HUES6 (cell line): ENCODE results near the gene LARGE1.

Experiments
- H3K27ac ChIP-seq: 2 replicates; pipeline ENCODE4 v1.7.0; 2013; ENCODE audit warnings: low read depth, mild to moderate bottlenecking, low read length, inconsistent platforms
- H3K27me3 ChIP-seq: 2 replicates; pipeline ENCODE4 v1.6.1; 2013; ENCODE audit warnings: low read length; ENCODE audit not compliant: control insufficient read depth, insufficient read depth
- H3K36me3 ChIP-seq: 2 replicates; pipeline ENCODE4 v1.6.1; 2013; ENCODE audit warnings: low read length; ENCODE audit not compliant: control insufficient read depth, insufficient read depth
- H3K4me1 ChIP-seq: 2 replicates; pipeline ENCODE4 v1.6.1; 2013; ENCODE audit warnings: low read length; ENCODE audit not compliant: control insufficient read depth, insufficient read depth
- H3K4me3 ChIP-seq: 2 replicates; pipeline ENCODE4 v1.5.1; 2013; ENCODE audit warnings: low read depth, low read length
- H3K9ac ChIP-seq: one replicate; pipeline ENCODE4 v1.6.1; 2013; ENCODE audit warnings: mild to moderate bottlenecking, low read length
- H3K9me3 ChIP-seq: 2 replicates; pipeline ENCODE4 v1.6.1; 2013; ENCODE audit warnings: low read depth, low read length; ENCODE audit not compliant: control insufficient read depth, insufficient read depth

Gene LARGE1

GRCh38 chr22:33757041-33757801 lies 163.1 kb downstream of the LARGE1 start:
- H3K9ac ChIP-seq: no peak overlapping the region
- no peaks in the 10 kb centered on the region; the same call in 1 of the 2 replicates for H3K36me3 ChIP-seq
- H3K9me3 ChIP-seq: no peaks in the 10 kb centered on the region
- no peak overlapping the region for H3K4me3 ChIP-seq
- H3K27me3 ChIP-seq: no peaks in the 10 kb centered on the region
- peaks cover 20% of the 10 kb centered on the region for H3K4me1 ChIP-seq
- no peak overlapping the region for H3K27ac ChIP-seq

DNA sequence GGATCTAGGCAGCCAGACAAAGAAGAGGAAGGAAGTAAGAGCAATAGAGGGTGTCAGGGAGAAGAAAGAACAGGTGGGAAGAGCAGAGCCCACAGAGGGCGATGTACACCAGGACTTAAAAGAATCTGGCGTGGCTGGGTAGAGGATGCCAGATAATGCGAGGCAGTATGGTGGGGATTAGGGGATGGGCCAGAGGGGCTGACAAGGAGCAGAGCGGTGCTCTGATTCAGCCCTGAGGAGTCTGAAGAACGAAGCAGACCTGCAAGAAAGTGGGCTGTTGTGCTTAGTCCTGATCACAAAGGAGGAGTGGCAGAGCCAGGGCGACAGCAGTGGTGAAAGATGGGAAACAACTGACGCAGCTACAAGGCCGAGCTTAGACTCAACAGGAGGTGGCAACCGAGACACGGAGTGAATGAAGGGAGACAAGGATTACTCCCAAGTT lies 163.7 kb downstream of the LARGE1 start:
- H3K4me1 ChIP-seq: peaks cover 20% of the 10 kb centered on the region
- no peaks in the 10 kb centered on the region for H3K27me3 ChIP-seq
- H3K9me3 ChIP-seq: no peaks in the 10 kb centered on the region
- no peak overlapping the region for H3K27ac ChIP-seq
- no peaks in the 10 kb centered on the region; the same call in 1 of the 2 replicates for H3K36me3 ChIP-seq
- H3K4me3 ChIP-seq: no peak overlapping the region
- H3K9ac ChIP-seq: no peak overlapping the region

DNA sequence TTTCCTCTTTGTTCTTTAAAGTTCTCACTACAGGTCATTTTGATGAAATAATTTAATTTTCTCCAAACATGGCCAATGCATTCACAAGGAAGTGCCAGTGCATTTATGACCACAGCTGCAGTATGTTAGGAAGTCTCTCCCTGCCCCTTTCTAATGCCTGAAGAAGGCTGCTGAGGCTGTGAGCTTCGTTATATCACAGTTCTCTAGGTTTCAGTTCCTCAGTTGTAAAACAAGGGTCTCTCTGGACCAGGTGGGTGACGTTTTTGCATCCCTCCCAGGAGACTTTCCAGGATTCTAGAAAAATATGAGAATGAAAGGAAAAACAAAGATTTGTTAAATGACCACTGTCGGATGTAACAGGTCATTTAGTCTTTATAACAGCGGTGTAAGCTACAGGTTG lies 171.6 kb downstream of the LARGE1 start:
- Histone ChIP-seq H3K9me3 (no peaks in the 10 kb centered on the region), H3K27ac (no peak overlapping the region), H3K36me3 (peaks cover 9% of the 10 kb centered on the region; the same call in 1 of the 2 replicates), H3K4me1 (no peaks in the 10 kb centered on the region), H3K27me3 (no peaks in the 10 kb centered on the region), H3K4me3 (no peak overlapping the region), H3K9ac (no peak overlapping the region)

DNA sequence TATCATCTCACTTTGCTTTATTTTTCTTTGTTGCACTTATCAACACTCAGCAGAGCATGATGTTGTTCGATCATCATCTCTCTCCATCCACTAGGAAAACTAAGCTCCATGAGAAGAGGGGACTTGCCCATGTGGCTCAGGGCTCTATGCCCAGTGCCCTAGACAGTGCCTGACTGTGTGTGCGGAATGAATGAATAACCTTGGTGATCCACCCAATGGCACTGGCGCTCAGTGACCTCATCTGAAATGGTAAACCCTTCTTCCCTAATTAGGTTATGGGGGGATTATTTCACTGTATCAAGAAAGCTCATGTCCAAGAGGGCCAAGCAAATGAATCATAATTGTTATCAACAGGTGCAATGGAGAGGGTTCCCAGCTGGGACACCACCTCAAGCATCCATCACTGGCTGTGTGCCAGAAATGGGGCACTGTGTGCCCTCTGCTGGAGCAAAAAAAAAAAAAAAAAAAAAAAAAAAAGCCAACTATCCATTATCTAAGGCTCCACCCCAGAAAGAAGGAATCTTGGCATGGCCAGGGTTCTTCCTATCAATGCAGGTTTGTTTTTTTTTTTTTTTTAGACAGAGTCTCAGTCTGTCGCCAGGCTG lies 172.6 kb downstream of the LARGE1 start:
- Histone ChIP-seq H3K9me3 (no peaks in the 10 kb centered on the region), H3K27me3 (no peaks in the 10 kb centered on the region), H3K4me1 (no peaks in the 10 kb centered on the region), H3K9ac (no peak overlapping the region), H3K4me3 (no peak overlapping the region), H3K36me3 (peaks cover 9% of the 10 kb centered on the region; the same call in 1 of the 2 replicates), H3K27ac (no peak overlapping the region)

- no peak overlapping the region for H3K27ac ChIP-seq
- no peak overlapping the region for H3K9ac ChIP-seq
- peaks cover 9% of the 10 kb centered on the region; the same call in 1 of the 2 replicates for H3K36me3 ChIP-seq
- no peaks in the 10 kb centered on the region for H3K9me3 ChIP-seq
- H3K4me3 ChIP-seq: no peak overlapping the region
- H3K27me3 ChIP-seq: no peaks in the 10 kb centered on the region
- H3K4me1 ChIP-seq: no peaks in the 10 kb centered on the region
Observed at GRCh38 chr22:33747029-33747428, 173.2 kb downstream of the LARGE1 start.

GRCh38 chr22:33746501-33746928 lies 173.8 kb downstream of the LARGE1 start:
- Histone ChIP-seq H3K4me3 (no peak overlapping the region), H3K4me1 (no peaks in the 10 kb centered on the region), H3K27me3 (no peaks in the 10 kb centered on the region), H3K27ac (no peak overlapping the region), H3K36me3 (peaks cover 9% of the 10 kb centered on the region; the same call in 1 of the 2 replicates), H3K9ac (no peak overlapping the region), H3K9me3 (no peaks in the 10 kb centered on the region)

DNA sequence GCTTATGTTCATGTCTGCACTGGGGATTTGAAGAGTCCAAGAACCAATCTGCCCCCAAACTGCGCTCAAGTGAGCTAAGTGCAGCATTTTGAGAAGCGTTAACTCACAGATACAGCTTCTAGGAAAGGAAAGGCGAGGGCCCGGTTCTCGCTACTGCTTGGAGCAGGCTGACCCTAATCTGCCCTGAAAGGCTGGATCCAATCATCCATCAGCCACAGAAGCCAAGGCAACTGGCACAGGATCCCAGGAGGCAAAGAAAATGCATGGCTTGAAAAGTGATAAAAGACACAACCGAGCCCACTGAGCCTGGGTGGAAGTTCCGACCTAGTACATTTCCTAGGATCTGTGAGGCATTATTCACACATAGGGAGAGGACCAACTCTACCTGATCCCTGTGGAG lies 174.8 kb downstream of the LARGE1 start:
- Histone ChIP-seq H3K9me3 (no peaks in the 10 kb centered on the region), H3K9ac (no peak overlapping the region), H3K4me3 (no peak overlapping the region), H3K27me3 (no peaks in the 10 kb centered on the region), H3K4me1 (no peaks in the 10 kb centered on the region), H3K36me3 (peaks cover 9% of the 10 kb centered on the region; the same call in 1 of the 2 replicates), H3K27ac (no peak overlapping the region)

GRCh38 chr22:33743756-33744155 lies 176.5 kb downstream of the LARGE1 start:
- Histone ChIP-seq H3K36me3 (peaks cover 9% of the 10 kb centered on the region; the same call in 1 of the 2 replicates), H3K9me3 (no peaks in the 10 kb centered on the region), H3K27ac (no peak overlapping the region), H3K9ac (no peak overlapping the region), H3K27me3 (no peaks in the 10 kb centered on the region), H3K4me1 (0 out of 2 replicates have a peak, but pooled peaks cover 3% of the 10 kb centered on the region), H3K4me3 (no peak overlapping the region)

DNA sequence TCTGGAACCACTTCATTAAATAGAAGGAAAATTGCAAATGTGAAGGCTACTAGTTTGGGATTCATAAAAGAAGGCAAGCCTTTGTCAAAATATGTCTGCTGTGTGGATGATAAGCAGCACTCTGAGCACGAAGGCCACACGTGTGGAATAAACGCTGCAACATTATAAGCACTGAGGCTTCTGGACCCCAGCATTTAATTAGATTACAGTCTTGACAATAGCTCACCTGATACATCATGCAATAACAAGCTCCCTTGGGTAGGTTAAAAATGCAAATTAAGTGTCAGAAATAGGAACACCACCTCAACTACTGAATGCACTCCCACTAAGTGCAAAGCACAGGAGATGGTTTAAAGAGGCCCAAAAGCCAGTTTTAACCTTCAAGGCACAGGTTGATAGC lies 179.3 kb downstream of the LARGE1 start:
- Histone ChIP-seq H3K4me3 (no peak overlapping the region), H3K36me3 (peaks cover 9% of the 10 kb centered on the region; the same call in 1 of the 2 replicates), H3K9ac (no peak overlapping the region), H3K27me3 (no peaks in the 10 kb centered on the region), H3K27ac (no peak overlapping the region), H3K9me3 (no peaks in the 10 kb centered on the region), H3K4me1 (peaks cover 12% of the 10 kb centered on the region; the same call in 1 of the 2 replicates)

DNA sequence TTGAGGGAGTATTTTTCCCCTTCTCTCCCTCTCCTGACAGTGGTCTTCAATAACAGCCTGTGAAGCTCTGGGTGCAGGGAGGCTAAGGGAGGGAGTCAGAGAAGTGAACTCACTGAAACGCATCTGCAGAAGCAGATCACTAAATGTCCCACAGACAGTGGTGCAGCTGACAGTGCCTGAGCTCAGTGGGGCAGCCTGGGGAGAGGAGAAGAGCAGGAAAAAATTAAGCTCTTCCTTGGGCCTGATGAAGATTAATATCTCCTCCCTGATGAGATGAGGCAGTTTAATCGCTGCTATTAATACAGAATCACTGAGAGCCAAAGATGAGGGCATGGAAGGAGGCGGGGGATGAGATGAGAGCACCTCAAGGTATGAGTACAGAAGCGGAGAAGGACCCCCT lies 180.8 kb downstream of the LARGE1 start:
- Histone ChIP-seq H3K9ac (no peak overlapping the region), H3K4me3 (no peak overlapping the region), H3K27me3 (no peaks in the 10 kb centered on the region), H3K27ac (no peak overlapping the region), H3K9me3 (no peaks in the 10 kb centered on the region), H3K4me1 (peaks cover 12% of the 10 kb centered on the region; the same call in 1 of the 2 replicates), H3K36me3 (peaks cover 5% of the 10 kb centered on the region; the same call in 1 of the 2 replicates)

DNA sequence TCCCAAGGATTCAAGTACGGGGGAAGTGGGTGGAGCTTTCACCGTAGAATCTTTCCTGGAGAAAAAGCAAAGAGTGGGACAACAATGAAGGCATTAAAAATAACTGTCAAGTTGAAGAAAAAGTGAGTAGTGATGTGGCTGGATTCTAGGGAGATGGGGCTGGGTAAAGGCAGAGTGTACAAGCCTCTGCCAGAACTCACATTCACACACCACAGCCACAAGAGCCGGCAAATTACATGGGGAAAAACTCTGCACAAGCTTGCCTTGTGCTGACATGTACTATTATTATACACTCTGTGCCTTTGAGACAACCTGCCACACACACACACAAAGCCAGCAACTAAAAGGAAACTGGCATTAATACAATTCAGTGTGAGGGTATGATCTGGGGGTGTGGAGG lies 182.6 kb downstream of the LARGE1 start:
- no peak overlapping the region for H3K27ac ChIP-seq
- H3K4me1 ChIP-seq: peaks cover 12% of the 10 kb centered on the region; the same call in 1 of the 2 replicates
- no peaks in the 10 kb centered on the region for H3K27me3 ChIP-seq
- no peaks in the 10 kb centered on the region for H3K9me3 ChIP-seq
- H3K4me3 ChIP-seq: no peak overlapping the region
- no peak overlapping the region for H3K9ac ChIP-seq
- no peaks in the 10 kb centered on the region; the same call in 1 of the 2 replicates for H3K36me3 ChIP-seq
